Thyroid gland (tissue), 4 donors: Measurements from ENCODE around the gene TRANK1. TPM values are rescaled to one million over a fixed set of nuclear protein-coding genes. Genes with fewer than 3 reads are reported as not detected.

Experiments
- DNase-seq, 2 donors: peaks; one replicate each; pipeline ENCODE4 v3.0.0-alpha.2; 2019
- H3K27ac ChIP-seq, 3 donors: fragments of 200-600 bp; sonication (generic); 1 replicate in 2 of 3; 2 replicates in 1 of 3; pipeline ENCODE4 v1.5.1; 2016 to 2019; ENCODE audit warnings: mild to moderate bottlenecking in 1 of 3, moderate library complexity in 1 of 3
- H3K27me3 ChIP-seq: fragments of 200-600 bp; sonication (generic); one replicate; pipeline ENCODE4 v1.5.1; 2019
- H3K36me3 ChIP-seq, 2 donors: fragments of 200-600 bp; sonication (generic); one replicate each; pipeline ENCODE4 v1.5.1; 2016 to 2019
- H3K4me1 ChIP-seq, 2 donors: fragments of 200-600 bp; sonication (generic); one replicate each; pipeline ENCODE4 v1.5.1; 2017 to 2019
- H3K4me3 ChIP-seq, 3 donors: fragments of 200-600 bp; sonication (generic); replicated peaks in 1 of 3; 1 replicate in 2 of 3; 2 replicates in 1 of 3; pipeline ENCODE4 v1.5.1; 2016; ENCODE audit warnings: mild to moderate bottlenecking in 1 of 3
- H3K9me3 ChIP-seq: fragments of 200-600 bp; sonication (generic); one replicate; pipeline ENCODE4 v1.5.1; 2017
- POLR2A ChIP-seq, 2 donors: fragments of 450-650 bp; IDR thresholded peaks; one replicate each; pipeline ENCODE4 v1.6.1; 2017; ENCODE audit warnings: antibody characterized with exemption in 2 of 2, mild to moderate bottlenecking in 2 of 2, moderate library complexity in 1 of 2
- WGBS, 2 donors: methylation state at CpG; one replicate each; pipeline ENCODE4 v1.1.5; 2017; 5-methylcytosine and 5-hydroxymethylcytosine counted together
- intact Hi-C: fragments of 100-400 bp; cut with DNase I; formaldehyde crosslinking; loops from one replicate; pipeline ENCODE4 v1.15.1; 2023
- small RNA-seq: library from RNA; depleted of rRNA; stranded (forward); fragments of <200 nt; gene quantifications from one replicate; pipeline ENCODE3, GENCODE V24; 2016
- total RNA-seq, 4 donors: library from RNA; depleted of rRNA; stranded (reverse); fragments of >200 nt; gene quantifications; one replicate each; pipeline ENCODE4 v1.2.3, GENCODE V29; 2016
- TF ChIP-seq, protein P1 (sequence below), 6 experiments: fragments of 200-600 bp in 3 of 6; fragments of 450-650 bp in 3 of 6; sonication (generic) in 3 of 6; IDR thresholded peaks; one replicate each; pipeline ENCODE4 v1.5.1; 2016 to 2019; ENCODE audit warnings: antibody characterized with exemption in 6 of 6, mild to moderate bottlenecking in 2 of 6, inconsistent platforms in 1 of 6, moderate library complexity in 1 of 6

Gene TRANK1
- total RNA-seq, 4 donors from 2014 or later: 11.7 to 26.3 (median 18.5) TPM

DNA sequence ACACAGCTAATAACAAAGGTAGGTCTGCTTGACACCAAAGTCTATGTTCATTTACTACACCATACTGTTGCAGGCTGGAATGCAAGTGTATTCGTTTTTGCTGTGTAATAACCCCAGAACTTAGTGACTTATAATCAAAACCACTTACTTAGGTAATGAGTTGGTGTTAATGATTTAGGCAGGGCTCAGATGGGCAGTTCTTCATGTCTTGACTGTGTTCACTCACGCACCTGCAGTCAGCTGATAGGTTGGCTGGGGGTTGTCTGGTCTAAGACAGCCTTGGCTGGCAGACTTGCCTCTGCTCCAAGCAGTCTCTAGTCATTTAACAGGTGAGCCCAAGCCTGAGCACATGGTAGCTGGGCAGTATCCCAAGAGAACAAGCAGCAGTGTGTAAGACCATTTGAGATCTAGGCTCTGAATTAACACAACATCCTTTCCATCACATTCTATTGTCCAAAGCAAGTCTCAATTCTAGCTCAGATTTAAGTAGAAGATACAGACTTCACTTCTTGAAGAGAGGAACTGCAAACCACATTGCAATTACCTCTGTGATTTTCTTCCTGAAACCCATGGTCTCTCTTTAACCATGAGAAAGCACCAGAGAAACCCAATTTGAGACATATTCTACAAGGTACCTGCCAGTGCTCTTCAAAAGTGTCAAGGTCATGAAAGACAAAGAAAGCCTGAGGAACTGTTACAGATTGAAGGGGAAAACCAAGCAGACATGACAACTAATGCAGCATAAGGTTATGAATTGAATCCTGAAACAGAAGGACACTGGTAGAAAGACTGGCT is 167.2 kb downstream of the TRANK1 start:
- intact Hi-C loops: no loop called here
- no peaks in the 10 kb centered on the region for H3K4me1 ChIP-seq
- no peak overlapping the region for H3K4me3 ChIP-seq
- H3K27ac ChIP-seq: no peak overlapping the region
- no peaks in the 10 kb centered on the region for H3K9me3 ChIP-seq
- 87 to 93% methylated on average over 2 of the region's 2 CpGs for WGBS, 2 donors
- H3K27me3 ChIP-seq: no peaks in the 10 kb centered on the region
- DNase-seq: no peak
- no peaks in the 10 kb centered on the region for H3K36me3 ChIP-seq
- TF ChIP-seq POLR2A (IDR thresholded peaks at IDR 0.05): no peak
- TF ChIP-seq, protein P1, sequence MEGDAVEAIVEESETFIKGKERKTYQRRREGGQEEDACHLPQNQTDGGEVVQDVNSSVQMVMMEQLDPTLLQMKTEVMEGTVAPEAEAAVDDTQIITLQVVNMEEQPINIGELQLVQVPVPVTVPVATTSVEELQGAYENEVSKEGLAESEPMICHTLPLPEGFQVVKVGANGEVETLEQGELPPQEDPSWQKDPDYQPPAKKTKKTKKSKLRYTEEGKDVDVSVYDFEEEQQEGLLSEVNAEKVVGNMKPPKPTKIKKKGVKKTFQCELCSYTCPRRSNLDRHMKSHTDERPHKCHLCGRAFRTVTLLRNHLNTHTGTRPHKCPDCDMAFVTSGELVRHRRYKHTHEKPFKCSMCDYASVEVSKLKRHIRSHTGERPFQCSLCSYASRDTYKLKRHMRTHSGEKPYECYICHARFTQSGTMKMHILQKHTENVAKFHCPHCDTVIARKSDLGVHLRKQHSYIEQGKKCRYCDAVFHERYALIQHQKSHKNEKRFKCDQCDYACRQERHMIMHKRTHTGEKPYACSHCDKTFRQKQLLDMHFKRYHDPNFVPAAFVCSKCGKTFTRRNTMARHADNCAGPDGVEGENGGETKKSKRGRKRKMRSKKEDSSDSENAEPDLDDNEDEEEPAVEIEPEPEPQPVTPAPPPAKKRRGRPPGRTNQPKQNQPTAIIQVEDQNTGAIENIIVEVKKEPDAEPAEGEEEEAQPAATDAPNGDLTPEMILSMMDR (IDR thresholded peaks at IDR 0.05): no peak

Small RNA genes lying within 50 kb of the gene (small RNA-seq; reads per million reads assigned to genes)
- gene RNU6ATAC4P: not detected

Other genes with a start within 250 kb of the TRANK1 start
- under 1 TPM in 1 of 4 donors, not detected in 3; 0.11 TPM for gene DCLK3, start 180.5 kb downstream of the TRANK1 start, total RNA-seq
- 10 to 100 TPM; 25.3 to 48.0 (median 35.0) TPM for gene EPM2AIP1, start 48.1 kb upstream of the TRANK1 start, total RNA-seq
- gene MLH1, start 48.5 kb upstream of the TRANK1 start, total RNA-seq: 10 to 100 TPM; 32.1 to 65.7 (median 54.3) TPM
- 100 to 1,000 TPM in 1 of 4 donors, 10 to 100 TPM in 3; 86.4 to 147 (median 93.8) TPM for gene LRRFIP2, start 229.5 kb upstream of the TRANK1 start, total RNA-seq